HCT116 (cell line): ENCODE results near the gene HOXB1. TPM values are rescaled to one million over a fixed set of nuclear protein-coding genes. Genes with fewer than 3 reads are reported as not detected.

Experiments used
- ATAC-seq: fragments of 200-7000 bp; cut with Tn5 transposase; 2 replicates; pipeline ENCODE4 v1.9.1; 2020; ENCODE audit warnings: mild to moderate bottlenecking, moderate library complexity
- BruUV-seq: library from RNA; stranded (reverse); fragments of 400-500 nt; replicated peaks from 2 replicates; lab custom pipeline; 2021; lab: Mats Ljungman, UMichigan
- CTCF ChIA-PET: fragments of 300-600 bp; sonication (Branson Sonifier 250); formaldehyde crosslinking; loops from one replicate; lab custom pipeline; 2021; ENCODE audit warnings: antibody characterized with exemption; lab: Charles Lee
- POLR2A ChIA-PET: fragments of 300-600, 350-600 bp; sonication (Branson Sonifier 250); formaldehyde crosslinking; loops from one replicate; lab custom pipeline; 2021; ENCODE audit warnings: antibody characterized with exemption; lab: Charles Lee
- RAD21 ChIA-PET, 2 experiments: fragments of 300-600 bp; sonication (Branson Sonifier 250); formaldehyde crosslinking; loops; one replicate each; lab custom pipeline; 2023; ENCODE audit warnings: low total read pairs in 2 of 2; ENCODE audit not compliant: uncharacterized antibody in 2 of 2, unreplicated experiment in 2 of 2, low non-redundant PET in 1 of 2; lab: Charles Lee
- DNase-seq: peaks from one replicate; pipeline ENCODE4 v3.0.0-alpha.2; 2010; ENCODE audit warnings: low read depth, low spot score
- H2AFZ ChIP-seq: fragments of 200-600 bp; shearing (Covaris generic), sonication (generic); 2 replicates; pipeline ENCODE4 v1.6.1; 2017; ENCODE audit warnings: low read depth, mixed run types, mixed read lengths, antibody characterized with exemption, low read length; ENCODE audit not compliant: poor library complexity, severe bottlenecking
- H3K27ac ChIP-seq: 2 replicates; pipeline ENCODE4 v1.5.1; 2012; ENCODE audit warnings: low read depth, low read length
- H3K27me3 ChIP-seq: fragments of 200-600 bp; sonication (generic); 2 replicates; pipeline ENCODE4 v1.6.1; 2016; ENCODE audit warnings: mixed run types, low read length, mixed read lengths; ENCODE audit not compliant: insufficient read depth
- H3K36me3 ChIP-seq, 2 experiments: fragments of 200-500 bp in 1 of 2; fragments of 200-600 bp in 1 of 2; sonication (Bioruptor generic) in 1 of 2; sonication (generic) in 1 of 2; 2 replicates each; pipeline versions ENCODE4 v1.5.1 to v1.6.1; 2014 to 2016; ENCODE audit warnings: low read length in 2 of 2, inconsistent platforms in 1 of 2, mixed read lengths in 1 of 2, mixed run types in 1 of 2; ENCODE audit not compliant: insufficient read depth in 2 of 2, control insufficient read depth in 1 of 2
- H3K4me1 ChIP-seq, 2 experiments: fragments of 200-600 bp in 1 of 2; sonication (generic) in 1 of 2; 2 replicates each; pipeline versions ENCODE4 v1.5.1 to v1.6.1; 2012 to 2017; ENCODE audit warnings: low read length in 2 of 2, inconsistent platforms in 1 of 2, mild to moderate bottlenecking in 1 of 2, mixed read lengths in 1 of 2, mixed run types in 1 of 2, moderate library complexity in 1 of 2; ENCODE audit not compliant: insufficient read depth in 2 of 2, control insufficient read depth in 1 of 2
- H3K4me2 ChIP-seq: fragments of 200-600 bp; sonication (generic); 2 replicates; pipeline ENCODE4 v1.6.1; 2017; ENCODE audit warnings: mixed run types, low read length, mixed read lengths
- H3K4me3 ChIP-seq, 2 experiments: fragments of 200-600 bp in 1 of 2; sonication (generic) in 1 of 2; replicated peaks in 1 of 2; 2 replicates each; pipeline ENCODE4 v1.5.1; 2011 to 2016; ENCODE audit warnings: low read length in 2 of 2, control low read depth in 1 of 2, low read depth in 1 of 2, mild to moderate bottlenecking in 1 of 2, mixed read lengths in 1 of 2, mixed run types in 1 of 2
- H3K79me2 ChIP-seq: fragments of 200-600 bp; sonication (generic); 2 replicates; pipeline ENCODE4 v1.6.1; 2017; ENCODE audit warnings: mild to moderate bottlenecking, mixed run types, low read length, moderate library complexity, mixed read lengths; ENCODE audit not compliant: insufficient read depth
- H3K9ac ChIP-seq: fragments of 200-600 bp; sonication (generic); 2 replicates; pipeline ENCODE4 v1.6.1; 2016; ENCODE audit warnings: low read length, mixed read lengths
- H3K9me2 ChIP-seq: fragments of 200-600 bp; sonication (generic), shearing (Covaris generic); 2 replicates; pipeline ENCODE4 v1.6.1; 2017; ENCODE audit warnings: mixed run types, mild to moderate bottlenecking, moderate library complexity; ENCODE audit not compliant: insufficient read depth
- H3K9me3 ChIP-seq, 2 experiments: fragments of 200-500 bp in 1 of 2; fragments of 200-600 bp in 1 of 2; sonication (Bioruptor generic) in 1 of 2; sonication (generic) in 1 of 2; 2 replicates each; pipeline ENCODE4 v1.6.1; 2014 to 2017; ENCODE audit warnings: low read length in 2 of 2, mixed read lengths in 2 of 2, inconsistent platforms in 1 of 2, low read depth in 1 of 2, mild to moderate bottlenecking in 1 of 2, mixed run types in 1 of 2, moderate library complexity in 1 of 2; ENCODE audit not compliant: control insufficient read depth in 1 of 2, insufficient read depth in 1 of 2
- H4K20me1 ChIP-seq: fragments of 200-600 bp; sonication (generic), shearing (Covaris generic); 2 replicates; pipeline ENCODE4 v1.6.1; 2017; ENCODE audit warnings: mixed run types, mild to moderate bottlenecking, moderate library complexity; ENCODE audit not compliant: insufficient read depth
- CBX3 ChIP-seq: IDR thresholded peaks from 2 replicates; pipeline ENCODE4 v1.6.1; 2012; ENCODE audit warnings: low read depth
- EGR1 ChIP-seq: IDR thresholded peaks from 2 replicates; pipeline ENCODE4 v1.6.1; 2012; ENCODE audit warnings: low read depth
- ELF1 ChIP-seq: IDR thresholded peaks from 2 replicates; pipeline ENCODE4 v1.6.1; 2012; ENCODE audit warnings: low read depth, borderline replicate concordance
- EZH2phosphoT487 ChIP-seq: fragments of 200-600 bp; IDR thresholded peaks from 2 replicates; pipeline ENCODE4 v1.6.1; 2018; ENCODE audit warnings: antibody characterized with exemption, borderline replicate concordance
- FOSL1 ChIP-seq: IDR thresholded peaks from 2 replicates; pipeline ENCODE4 v1.6.1; 2012; ENCODE audit warnings: low read depth
- JUND ChIP-seq: IDR thresholded peaks from 2 replicates; pipeline ENCODE4 v1.6.1; 2012
- POLR2A ChIP-seq: IDR thresholded peaks from 2 replicates; pipeline ENCODE4 v1.7.0; 2011; ENCODE audit warnings: borderline replicate concordance; ENCODE audit not compliant: insufficient read depth, insufficient read length; ENCODE audit errors: extremely low read depth
- POLR2AphosphoS5 ChIP-seq: IDR thresholded peaks from 2 replicates; pipeline ENCODE4 v1.6.1; 2011; ENCODE audit warnings: mild to moderate bottlenecking, low read depth, low read length, moderate library complexity
- RAD21 ChIP-seq: IDR thresholded peaks from 2 replicates; pipeline ENCODE4 v1.6.1; 2012; ENCODE audit warnings: low read depth, mild to moderate bottlenecking
- SIN3A ChIP-seq: IDR thresholded peaks from 2 replicates; pipeline ENCODE4 v1.6.1; 2012; ENCODE audit warnings: low read depth
- SP1 ChIP-seq: IDR thresholded peaks from 2 replicates; pipeline ENCODE4 v1.6.1; 2012; ENCODE audit warnings: low read depth
- SRF ChIP-seq: IDR thresholded peaks from 2 replicates; pipeline ENCODE4 v1.6.1; 2012; ENCODE audit warnings: low read depth
- TCF7L2 ChIP-seq: IDR thresholded peaks from 2 replicates; pipeline ENCODE4 v1.7.0; 2011; ENCODE audit warnings: borderline replicate concordance, inconsistent platforms; ENCODE audit not compliant: insufficient read depth, insufficient read length; ENCODE audit errors: extremely low read depth
- YY1 ChIP-seq: IDR thresholded peaks from 2 replicates; pipeline ENCODE4 v1.6.1; 2011; ENCODE audit warnings: low read length, low read depth, moderate library complexity, mild to moderate bottlenecking; ENCODE audit not compliant: insufficient replicate concordance; ENCODE audit errors: extremely low read depth
- ZNF274 ChIP-seq: fragments of 200-500 bp; sonication (Bioruptor generic); IDR thresholded peaks from 2 replicates; pipeline ENCODE4 v1.6.1; 2014; ENCODE audit warnings: mild to moderate bottlenecking, low read depth, low read length, inconsistent platforms
- intact Hi-C: fragments of 100-400 bp; cut with micrococcal nuclease; formaldehyde crosslinking; loops from 2 replicates; pipeline ENCODE4 v1.10.0; 2022
- total RNA-seq: library from RNA; stranded (reverse); gene quantifications from one replicate; pipeline ENCODE4 v1.2.1, GENCODE V29; 2021; ENCODE audit not compliant: unreplicated experiment
- TF ChIP-seq, protein P1 (sequence below): IDR thresholded peaks from 2 replicates; pipeline ENCODE4 v1.6.1; 2011; ENCODE audit warnings: mild to moderate bottlenecking, low read length, moderate library complexity; ENCODE audit not compliant: insufficient replicate concordance; ENCODE audit errors: extremely low read depth
- TF ChIP-seq, protein P2 (sequence below): IDR thresholded peaks from 2 replicates; pipeline ENCODE4 v1.6.1; 2012
- TF ChIP-seq, protein P3 (sequence below): IDR thresholded peaks from 2 replicates; pipeline ENCODE4 v1.6.1; 2012; ENCODE audit warnings: low read depth

Gene HOXB1
- total RNA-seq, 1 experiment from 2014 or later: not detected

DNA sequence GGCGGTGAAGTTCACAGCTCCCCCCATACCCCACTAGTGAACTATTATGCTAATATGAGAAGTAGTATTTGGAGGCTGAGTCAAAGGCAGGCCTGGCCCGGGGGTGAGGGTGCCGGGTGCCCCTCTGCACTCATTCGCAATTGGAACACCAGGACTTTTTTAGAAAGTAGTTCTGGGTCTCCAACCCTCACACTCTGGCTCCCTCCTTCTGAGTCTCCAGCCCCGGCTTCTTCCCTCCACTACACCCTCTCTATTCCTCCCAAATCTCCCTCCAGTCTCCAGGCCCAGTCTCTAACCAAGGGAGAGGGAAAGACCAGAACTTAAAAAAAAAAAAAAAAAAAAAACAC, 25.4 kb upstream of the HOXB1 start:
- no peak for ATAC-seq
- no peak overlapping the region for H3K9ac ChIP-seq
- H3K79me2 ChIP-seq: no peaks in the 10 kb centered on the region
- RAD21 ChIA-PET: no interaction called here
- intact Hi-C loops: no loop called here
- no peak overlapping the region for H3K4me2 ChIP-seq
- no peaks in the 10 kb centered on the region for H3K36me3 ChIP-seq
- BruUV-seq: no TSS peak
- H3K4me1 ChIP-seq: peaks cover 0 to 4% of the 10 kb centered on the region in 2 experiments; a peak in 1 of 4 replicates
- TF ChIP-seq JUND (no peak), ZNF274 (no peak), SIN3A (no peak), ELF1 (no peak), SRF (no peak), POLR2A (no peak), FOSL1 (no peak), CBX3 (no peak), EGR1 (no peak), YY1 (no peak), SP1 (no peak), EZH2phosphoT487 (no peak), POLR2AphosphoS5 (no peak), RAD21 (no peak), TCF7L2 (no peak)
- TF ChIP-seq, protein P1, sequence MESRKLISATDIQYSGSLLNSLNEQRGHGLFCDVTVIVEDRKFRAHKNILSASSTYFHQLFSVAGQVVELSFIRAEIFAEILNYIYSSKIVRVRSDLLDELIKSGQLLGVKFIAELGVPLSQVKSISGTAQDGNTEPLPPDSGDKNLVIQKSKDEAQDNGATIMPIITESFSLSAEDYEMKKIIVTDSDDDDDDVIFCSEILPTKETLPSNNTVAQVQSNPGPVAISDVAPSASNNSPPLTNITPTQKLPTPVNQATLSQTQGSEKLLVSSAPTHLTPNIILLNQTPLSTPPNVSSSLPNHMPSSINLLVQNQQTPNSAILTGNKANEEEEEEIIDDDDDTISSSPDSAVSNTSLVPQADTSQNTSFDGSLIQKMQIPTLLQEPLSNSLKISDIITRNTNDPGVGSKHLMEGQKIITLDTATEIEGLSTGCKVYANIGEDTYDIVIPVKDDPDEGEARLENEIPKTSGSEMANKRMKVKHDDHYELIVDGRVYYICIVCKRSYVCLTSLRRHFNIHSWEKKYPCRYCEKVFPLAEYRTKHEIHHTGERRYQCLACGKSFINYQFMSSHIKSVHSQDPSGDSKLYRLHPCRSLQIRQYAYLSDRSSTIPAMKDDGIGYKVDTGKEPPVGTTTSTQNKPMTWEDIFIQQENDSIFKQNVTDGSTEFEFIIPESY: no peak
- TF ChIP-seq, protein P2, sequence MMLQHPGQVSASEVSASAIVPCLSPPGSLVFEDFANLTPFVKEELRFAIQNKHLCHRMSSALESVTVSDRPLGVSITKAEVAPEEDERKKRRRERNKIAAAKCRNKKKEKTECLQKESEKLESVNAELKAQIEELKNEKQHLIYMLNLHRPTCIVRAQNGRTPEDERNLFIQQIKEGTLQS: no peak
- TF ChIP-seq, protein P3, sequence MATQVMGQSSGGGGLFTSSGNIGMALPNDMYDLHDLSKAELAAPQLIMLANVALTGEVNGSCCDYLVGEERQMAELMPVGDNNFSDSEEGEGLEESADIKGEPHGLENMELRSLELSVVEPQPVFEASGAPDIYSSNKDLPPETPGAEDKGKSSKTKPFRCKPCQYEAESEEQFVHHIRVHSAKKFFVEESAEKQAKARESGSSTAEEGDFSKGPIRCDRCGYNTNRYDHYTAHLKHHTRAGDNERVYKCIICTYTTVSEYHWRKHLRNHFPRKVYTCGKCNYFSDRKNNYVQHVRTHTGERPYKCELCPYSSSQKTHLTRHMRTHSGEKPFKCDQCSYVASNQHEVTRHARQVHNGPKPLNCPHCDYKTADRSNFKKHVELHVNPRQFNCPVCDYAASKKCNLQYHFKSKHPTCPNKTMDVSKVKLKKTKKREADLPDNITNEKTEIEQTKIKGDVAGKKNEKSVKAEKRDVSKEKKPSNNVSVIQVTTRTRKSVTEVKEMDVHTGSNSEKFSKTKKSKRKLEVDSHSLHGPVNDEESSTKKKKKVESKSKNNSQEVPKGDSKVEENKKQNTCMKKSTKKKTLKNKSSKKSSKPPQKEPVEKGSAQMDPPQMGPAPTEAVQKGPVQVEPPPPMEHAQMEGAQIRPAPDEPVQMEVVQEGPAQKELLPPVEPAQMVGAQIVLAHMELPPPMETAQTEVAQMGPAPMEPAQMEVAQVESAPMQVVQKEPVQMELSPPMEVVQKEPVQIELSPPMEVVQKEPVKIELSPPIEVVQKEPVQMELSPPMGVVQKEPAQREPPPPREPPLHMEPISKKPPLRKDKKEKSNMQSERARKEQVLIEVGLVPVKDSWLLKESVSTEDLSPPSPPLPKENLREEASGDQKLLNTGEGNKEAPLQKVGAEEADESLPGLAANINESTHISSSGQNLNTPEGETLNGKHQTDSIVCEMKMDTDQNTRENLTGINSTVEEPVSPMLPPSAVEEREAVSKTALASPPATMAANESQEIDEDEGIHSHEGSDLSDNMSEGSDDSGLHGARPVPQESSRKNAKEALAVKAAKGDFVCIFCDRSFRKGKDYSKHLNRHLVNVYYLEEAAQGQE: no peak
- TF ChIP-seq, all 23 proteins: peak for 0
- Histone ChIP-seq H2AFZ (no peak overlapping the region), H4K20me1 (no peaks in the 10 kb centered on the region), H3K27me3 (no peaks in the 10 kb centered on the region), H3K4me3 (no peak overlapping the region), H3K9me3 (no peaks in the 10 kb centered on the region), H3K27ac (no peak overlapping the region), H3K9me2 (no peaks in the 10 kb centered on the region)
- DNase-seq: no peak
- CTCF ChIA-PET: no interaction called here
- POLR2A ChIA-PET: interaction anchor here (0.6 kb wide), 1 partner anchor 138 kb away, joined by 4 read pairs; no protein-coding TSS in a partner anchor
